ENCODE data around the gene ACCSL.

DNA sequence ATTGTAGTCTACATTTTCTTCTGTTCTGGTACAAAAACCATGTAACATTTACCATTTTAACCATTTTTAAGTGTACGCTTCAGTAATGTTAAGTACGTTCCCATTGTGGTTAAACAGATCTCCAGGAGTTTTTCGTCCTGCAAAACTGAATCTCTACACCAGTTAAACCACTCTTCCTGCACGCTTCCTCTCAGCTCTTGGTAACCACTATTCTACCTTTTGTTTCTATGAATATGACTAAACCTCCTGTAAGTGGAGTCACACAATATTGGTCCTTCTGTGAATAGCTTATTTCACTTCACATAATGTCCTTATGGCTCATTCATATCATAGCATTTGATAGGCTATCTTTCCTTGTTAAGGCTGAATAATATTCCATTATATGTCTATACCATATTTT lies 40.6 kb downstream of the ACCSL start:
- no peak for TF ChIP-seq POLR2A (IDR thresholded peaks at IDR 0.05)
- TF ChIP-seq, protein P1, sequence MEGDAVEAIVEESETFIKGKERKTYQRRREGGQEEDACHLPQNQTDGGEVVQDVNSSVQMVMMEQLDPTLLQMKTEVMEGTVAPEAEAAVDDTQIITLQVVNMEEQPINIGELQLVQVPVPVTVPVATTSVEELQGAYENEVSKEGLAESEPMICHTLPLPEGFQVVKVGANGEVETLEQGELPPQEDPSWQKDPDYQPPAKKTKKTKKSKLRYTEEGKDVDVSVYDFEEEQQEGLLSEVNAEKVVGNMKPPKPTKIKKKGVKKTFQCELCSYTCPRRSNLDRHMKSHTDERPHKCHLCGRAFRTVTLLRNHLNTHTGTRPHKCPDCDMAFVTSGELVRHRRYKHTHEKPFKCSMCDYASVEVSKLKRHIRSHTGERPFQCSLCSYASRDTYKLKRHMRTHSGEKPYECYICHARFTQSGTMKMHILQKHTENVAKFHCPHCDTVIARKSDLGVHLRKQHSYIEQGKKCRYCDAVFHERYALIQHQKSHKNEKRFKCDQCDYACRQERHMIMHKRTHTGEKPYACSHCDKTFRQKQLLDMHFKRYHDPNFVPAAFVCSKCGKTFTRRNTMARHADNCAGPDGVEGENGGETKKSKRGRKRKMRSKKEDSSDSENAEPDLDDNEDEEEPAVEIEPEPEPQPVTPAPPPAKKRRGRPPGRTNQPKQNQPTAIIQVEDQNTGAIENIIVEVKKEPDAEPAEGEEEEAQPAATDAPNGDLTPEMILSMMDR (IDR thresholded peaks at IDR 0.05): no peak

All from body of pancreas (tissue), 4 donors.